Measurements from ENCODE around the gene OPN5. TPM values are rescaled to one million over a fixed set of nuclear protein-coding genes. Genes with fewer than 3 reads are reported as not detected.

OPN5 gene
- total and polyA plus RNA-seq, 2 experiments from 2014 or later, result not detected

GRCh38 chr6:47836046-47836445 lies 54.2 kb downstream of the OPN5 start:
- Mint-ChIP-seq H3K27me3 (ENCODE audit: insufficient read depth, low read depth, poor library complexity) (no peaks in the 10 kb centered on the region), H3K4me3 (no peak overlapping the region), H3K4me1 (no peaks in the 10 kb centered on the region), H3K27ac (no peak overlapping the region), H3K9me3 (no peaks in the 10 kb centered on the region), H3K36me3 (ENCODE audit: low read depth) (no peaks in the 10 kb centered on the region)
- ATAC-seq (no peak), DNase-seq (ENCODE audit: low spot score) (no peak)
- Histone ChIP-seq H3K4me1 (ENCODE audit: insufficient read depth) (no peaks in the 10 kb centered on the region), H3K27ac (ENCODE audit: low read depth) (no peak overlapping the region), H4K20me1 (replicated peaks; ENCODE audit: insufficient read depth) (no peaks in the 10 kb centered on the region), H3K36me3 (ENCODE audit: insufficient read depth) (no peaks in the 10 kb centered on the region), H3K27me3 (ENCODE audit: insufficient read depth) (no peaks in the 10 kb centered on the region), H3K4me3 (no peak overlapping the region), H3K79me2 (replicated peaks; ENCODE audit: insufficient read depth) (no peaks in the 10 kb centered on the region), H3K4me2 (no peak overlapping the region), H3K9me2 (ENCODE audit: insufficient read depth) (peaks cover 9% of the 10 kb centered on the region; the same call in 1 of the 2 replicates), H2AFZ (no peak overlapping the region), H3F3A (replicated peaks; ENCODE audit: low read depth) (no peaks in the 10 kb centered on the region)
- TF ChIP-seq POLR2AphosphoS5 (IDR thresholded peaks at IDR 0.05; ENCODE audit: low read depth) (no peak), ETS1 (IDR thresholded peaks at IDR 0.05) (no peak), ZNF331 (CRISPR knock-in tag; IDR thresholded peaks at IDR 0.05; ENCODE audit: low read depth) (no peak), EZH2 (IDR thresholded peaks at IDR 0.05; ENCODE audit: low read depth, unreplicated experiment) (no peak), CREB1 (CRISPR knock-in tag; IDR thresholded peaks at IDR 0.05; ENCODE audit: low read depth) (no peak), CTCF (conservative IDR thresholded peaks at IDR 0.05; ENCODE audit: low read depth in 2 of 2) (no peak), STAT1 (IDR thresholded peaks at IDR 0.05; ENCODE audit: unreplicated experiment) (no peak), ZNF114 (CRISPR knock-in tag; IDR thresholded peaks at IDR 0.05) (no peak), NANOG (IDR thresholded peaks at IDR 0.05; ENCODE audit: borderline replicate concordance) (no peak), EZH2phosphoT487 (IDR thresholded peaks at IDR 0.05; ENCODE audit: unreplicated experiment) (no peak), ZNF462 (CRISPR knock-in tag; IDR thresholded peaks at IDR 0.05) (no peak), JUNB (IDR thresholded peaks at IDR 0.05; ENCODE audit: unreplicated experiment) (no peak), REST (IDR thresholded peaks at IDR 0.05; ENCODE audit: unreplicated experiment) (no peak)

All from GM23338 (cell line).